OCI-LY7 (cell line): Measurements from ENCODE around the gene WIPF1. TPM values are rescaled to one million over a fixed set of nuclear protein-coding genes. Genes with fewer than 3 reads are reported as not detected.

Experiments
- BruUV-seq: library from RNA; stranded (reverse); fragments of 400-500 nt; replicated peaks from 2 replicates; lab custom pipeline; 2021; lab: Mats Ljungman, UMichigan
- CTCF ChIA-PET: fragments of 300-600 bp; sonication (Branson Sonifier 250); formaldehyde crosslinking; loops from one replicate; lab custom pipeline; 2022; ENCODE audit warnings: antibody characterized with exemption; ENCODE audit not compliant: unreplicated experiment; lab: Charles Lee
- POLR2A ChIA-PET: fragments of 300-600 bp; sonication (Branson Sonifier 250); formaldehyde crosslinking; loops from one replicate; lab custom pipeline; 2022; ENCODE audit warnings: antibody characterized with exemption; lab: Charles Lee
- DNase-seq: peaks from one replicate; pipeline ENCODE4 v3.0.0-alpha.2; 2015; ENCODE audit warnings: low spot score
- H2AFZ ChIP-seq: fragments of 200-600 bp; sonication (generic), shearing (Covaris generic); 2 replicates; pipeline ENCODE4 v1.6.1; 2014; ENCODE audit warnings: mild to moderate bottlenecking, antibody characterized with exemption, low read length, moderate library complexity
- H3K27ac ChIP-seq: fragments of 200-600 bp; sonication (generic); 2 replicates; pipeline ENCODE4 v1.5.1; 2014; ENCODE audit warnings: mixed run types, low read depth, mild to moderate bottlenecking, moderate library complexity, low read length, inconsistent platforms; ENCODE audit not compliant: poor library complexity, severe bottlenecking
- H3K36me3 ChIP-seq: fragments of 200-600 bp; sonication (generic); 2 replicates; pipeline ENCODE4 v1.6.1; 2014; ENCODE audit warnings: mild to moderate bottlenecking, antibody characterized with exemption, low read length, moderate library complexity, mixed read lengths; ENCODE audit not compliant: insufficient read depth
- H3K4me1 ChIP-seq: fragments of 200-600 bp; sonication (generic); 2 replicates; pipeline ENCODE4 v1.5.1; 2014; ENCODE audit warnings: mild to moderate bottlenecking, low read length; ENCODE audit not compliant: insufficient read depth, poor library complexity, severe bottlenecking
- H3K4me2 ChIP-seq: fragments of 200-600 bp; sonication (generic); 2 replicates; pipeline ENCODE4 v1.6.1; 2014; ENCODE audit warnings: mild to moderate bottlenecking, low read length
- H3K4me3 ChIP-seq: fragments of 200-600 bp; sonication (generic); 2 replicates; pipeline ENCODE4 v1.5.1; 2014; ENCODE audit warnings: mild to moderate bottlenecking, low read depth, low read length; ENCODE audit not compliant: poor library complexity, severe bottlenecking
- H3K79me2 ChIP-seq: fragments of 200-600 bp; sonication (generic); 2 replicates; pipeline ENCODE4 v1.6.1; 2016; ENCODE audit warnings: low read depth, mild to moderate bottlenecking, low read length, moderate library complexity, mixed read lengths; ENCODE audit not compliant: insufficient read depth
- H3K9me2 ChIP-seq: fragments of 200-600 bp; sonication (generic); 2 replicates; pipeline ENCODE4 v1.6.1; 2016; ENCODE audit warnings: mild to moderate bottlenecking, low read length, mixed read lengths; ENCODE audit not compliant: insufficient read depth
- H3K9me3 ChIP-seq: fragments of 200-600 bp; sonication (generic); 2 replicates; pipeline ENCODE4 v1.6.1; 2014; ENCODE audit warnings: mild to moderate bottlenecking, mixed run types, low read length, mixed read lengths
- H4K20me1 ChIP-seq: fragments of 200-600 bp; sonication (generic); 2 replicates; pipeline ENCODE4 v1.6.1; 2014; ENCODE audit warnings: mild to moderate bottlenecking, antibody characterized with exemption, low read length, moderate library complexity, mixed read lengths; ENCODE audit not compliant: insufficient read depth
- EZH2phosphoT487 ChIP-seq: fragments of 200-600 bp; sonication (generic); IDR thresholded peaks from 2 replicates; pipeline ENCODE4 v1.6.1; 2018; ENCODE audit warnings: low read depth, borderline replicate concordance, mild to moderate bottlenecking, mixed run types, antibody characterized with exemption, low read length, moderate library complexity, mixed read lengths
- intact Hi-C: fragments of 100-400 bp; cut with micrococcal nuclease; formaldehyde crosslinking; loops from one replicate; pipeline ENCODE4 v1.10.0; 2022; ENCODE audit not compliant: unreplicated experiment
- total RNA-seq, 2 experiments: library from RNA; depleted of rRNA in 1 of 2; stranded (reverse); fragments of >200 nt in 1 of 2; shearing (Covaris generic) in 1 of 2; gene quantifications; 2 replicates each; pipeline ENCODE4 v1.2.3, GENCODE V29; 2014 to 2022
- TF ChIP-seq, protein P1 (sequence below): fragments of 200-600 bp; sonication (generic); conservative IDR thresholded peaks from 2 replicates; pipeline ENCODE4 v1.5.1; 2014; ENCODE audit warnings: mild to moderate bottlenecking, antibody characterized with exemption, low read length, moderate library complexity, mixed read lengths

WIPF1 gene
- total RNA-seq, 2 experiments from 2014 or later, result 27.1 to 192 TPM

DNA sequence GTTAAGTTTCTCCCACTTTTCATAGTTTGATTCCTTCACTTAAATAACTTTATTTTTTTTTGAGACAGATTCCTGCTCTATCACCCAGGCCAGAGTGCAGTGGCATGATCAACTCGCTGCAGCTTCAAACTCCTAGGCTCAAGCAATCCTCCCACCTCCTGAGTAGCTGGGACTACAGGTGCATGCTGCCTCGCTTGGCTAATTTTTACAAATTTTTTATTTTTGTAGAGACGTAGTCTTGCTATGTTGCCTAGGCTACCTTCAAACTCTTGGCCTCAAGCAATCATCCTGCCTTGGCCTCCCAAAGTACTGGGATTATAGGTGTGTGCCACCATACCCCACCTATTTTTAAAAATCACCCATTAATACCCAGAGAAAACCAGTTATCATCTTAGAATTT is 14.2 kb upstream of the WIPF1 start:
- Histone ChIP-seq H3K9me2 (no peaks in the 10 kb centered on the region), H3K79me2 (peaks cover 20% of the 10 kb centered on the region; the same call in 1 of the 2 replicates), H3K4me3 (peak overlapping the region; percentile 36), H3K4me2 (peak overlapping the region; percentile 47), H3K4me1 (peaks cover 92% of the 10 kb centered on the region), H3K36me3 (peaks cover 13% of the 10 kb centered on the region), H3K27ac (peak overlapping the region; percentile 64), H2AFZ (no peak overlapping the region), H4K20me1 (no peaks in the 10 kb centered on the region), H3K9me3 (no peaks in the 10 kb centered on the region)
- ChIA-PET CTCF (no interaction called here), POLR2A (interaction anchor here (1.0 to 11.0 kb wide), 6 partner anchors 9 to 21 kb away, joined by 3 to 185 read pairs (median 12); partner anchors contain the start of gene WIPF1)
- DNase-seq, result peak; percentile 75
- no TSS peak for BruUV-seq
- intact Hi-C loops, result loop anchor here (2.0 kb wide), 1 partner anchor 21 kb away; no protein-coding TSS in a partner anchor
- TF ChIP-seq EZH2phosphoT487, result no peak
- TF ChIP-seq, protein P1, sequence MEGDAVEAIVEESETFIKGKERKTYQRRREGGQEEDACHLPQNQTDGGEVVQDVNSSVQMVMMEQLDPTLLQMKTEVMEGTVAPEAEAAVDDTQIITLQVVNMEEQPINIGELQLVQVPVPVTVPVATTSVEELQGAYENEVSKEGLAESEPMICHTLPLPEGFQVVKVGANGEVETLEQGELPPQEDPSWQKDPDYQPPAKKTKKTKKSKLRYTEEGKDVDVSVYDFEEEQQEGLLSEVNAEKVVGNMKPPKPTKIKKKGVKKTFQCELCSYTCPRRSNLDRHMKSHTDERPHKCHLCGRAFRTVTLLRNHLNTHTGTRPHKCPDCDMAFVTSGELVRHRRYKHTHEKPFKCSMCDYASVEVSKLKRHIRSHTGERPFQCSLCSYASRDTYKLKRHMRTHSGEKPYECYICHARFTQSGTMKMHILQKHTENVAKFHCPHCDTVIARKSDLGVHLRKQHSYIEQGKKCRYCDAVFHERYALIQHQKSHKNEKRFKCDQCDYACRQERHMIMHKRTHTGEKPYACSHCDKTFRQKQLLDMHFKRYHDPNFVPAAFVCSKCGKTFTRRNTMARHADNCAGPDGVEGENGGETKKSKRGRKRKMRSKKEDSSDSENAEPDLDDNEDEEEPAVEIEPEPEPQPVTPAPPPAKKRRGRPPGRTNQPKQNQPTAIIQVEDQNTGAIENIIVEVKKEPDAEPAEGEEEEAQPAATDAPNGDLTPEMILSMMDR, result no peak

DNA sequence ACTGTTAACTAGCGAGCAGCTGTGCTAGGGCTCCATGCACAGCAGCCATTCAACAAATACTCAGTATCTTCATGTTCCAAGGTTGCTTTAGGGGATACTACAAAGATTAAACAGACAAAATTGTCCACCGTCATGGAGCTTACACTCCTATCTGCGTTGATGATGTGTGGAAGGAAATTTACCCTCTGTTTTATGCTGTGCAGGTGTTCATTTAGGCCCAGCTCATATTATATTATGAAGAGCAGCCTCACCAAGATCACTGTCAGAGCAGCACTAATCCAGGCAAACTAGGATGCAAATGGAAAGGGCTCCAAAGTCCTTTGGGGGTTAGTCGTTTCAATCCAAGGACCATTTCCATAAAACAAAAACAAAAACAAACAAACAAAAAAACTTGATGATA is 13.4 kb upstream of the WIPF1 start:
- H2AFZ ChIP-seq, result peak overlapping the region; percentile 49; the same call in 1 of the 2 replicates
- peak; percentile 46 for DNase-seq
- no peaks in the 10 kb centered on the region for H4K20me1 ChIP-seq
- H3K36me3 ChIP-seq, result peaks cover 12% of the 10 kb centered on the region; the same call in 1 of the 2 replicates
- BruUV-seq, result no TSS peak
- peak overlapping the region; percentile 47 for H3K4me2 ChIP-seq
- no peaks in the 10 kb centered on the region for H3K9me3 ChIP-seq
- H3K27ac ChIP-seq, result peak overlapping the region; percentile 64
- intact Hi-C loops, result loop anchor here (2.0 kb wide), 1 partner anchor 22 kb away; no protein-coding TSS in a partner anchor
- TF ChIP-seq, protein P1, result no peak
- no peak for TF ChIP-seq EZH2phosphoT487
- H3K4me3 ChIP-seq, result peak overlapping the region; percentile 36
- H3K4me1 ChIP-seq, result peaks cover 96% of the 10 kb centered on the region
- ChIA-PET POLR2A (interaction anchor here (0.8 to 11.0 kb wide), 9 partner anchors 10 to 308 kb away, joined by 3 to 185 read pairs (median 4); partner anchors contain the start of gene WIPF1), CTCF (no interaction called here)
- H3K79me2 ChIP-seq, result peaks cover 21% of the 10 kb centered on the region; the same call in 1 of the 2 replicates
- H3K9me2 ChIP-seq, result no peaks in the 10 kb centered on the region
